Uterus (tissue), 2 donors: Measurements from ENCODE around the gene BBS7.

Source experiments
- CTCF ChIP-seq, 4 experiments: fragments of 200-600 bp in 2 of 4; fragments of 450-650 bp in 2 of 4; sonication (generic) in 2 of 4; IDR thresholded peaks; one replicate each; pipeline ENCODE4 v1.5.1; 2016 to 2019; ENCODE audit warnings: antibody characterized with exemption in 4 of 4, mild to moderate bottlenecking in 2 of 4, moderate library complexity in 1 of 4
- POLR2A ChIP-seq, 2 donors: fragments of 450-650 bp; IDR thresholded peaks; one replicate each; pipeline ENCODE4 v1.6.1; 2016; ENCODE audit warnings: antibody characterized with exemption in 2 of 2, mild to moderate bottlenecking in 1 of 2, moderate library complexity in 1 of 2

- TF ChIP-seq CTCF (IDR thresholded peaks at IDR 0.05) (no peak), POLR2A (IDR thresholded peaks at IDR 0.05) (no peak)
These were observed 32.1 kb downstream of the BBS7 start for GRCh38 chr4:121838136-121838535.
